ENCODE data around the gene COPB2. TPM values are rescaled to one million over a fixed set of nuclear protein-coding genes. Genes with fewer than 3 reads are reported as not detected.
A peak's percentile ranks its signal among the peaks of the same experiment; 100 is the strongest.
"Not testable (repeated sequence)": the region's sequence is repeated elsewhere in the genome, so short reads cannot be mapped to it uniquely, and the experiment has no call there.

The COPB2 gene
- total and polyA plus RNA-seq, 2 donors (not counting 1 experiment from before 2014, with no cell fraction given): 15.9 to 75.4 TPM

DNA sequence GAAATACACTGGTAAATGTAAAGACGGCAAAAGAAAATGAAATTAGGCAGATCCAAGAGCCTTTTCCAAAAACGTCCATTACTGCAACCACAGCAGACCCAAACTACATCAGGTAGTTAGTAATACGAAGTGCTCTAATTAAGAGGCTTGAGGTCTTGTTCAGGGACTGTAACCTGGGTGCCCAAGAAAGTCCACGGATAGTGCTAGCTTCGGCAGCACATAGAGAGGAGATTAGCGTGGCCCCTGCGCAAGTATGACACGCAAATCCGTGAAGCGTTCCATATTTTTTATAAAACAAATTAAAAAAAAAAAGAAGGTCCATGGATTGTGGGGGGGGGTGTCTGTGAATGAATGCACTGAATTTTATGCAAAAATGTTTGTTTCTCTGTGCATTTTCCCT lies 1.4 kb downstream of the COPB2 start:
- no peak overlapping the region for H3K9ac ChIP-seq (ENCODE audit: low read length)
- H3K4me1 ChIP-seq (ENCODE audit: control insufficient read depth in 2 of 2, insufficient read depth in 2 of 2, low read length in 2 of 2): peaks cover 16 to 21% of the 10 kb centered on the region in 2 donors
- Mint-ChIP-seq H3K4me3 (peak overlapping the region; percentile 57), H3K27ac (no peak overlapping the region), H3K27me3 (no peaks in the 10 kb centered on the region), H3K4me1 (peaks cover 42% of the 10 kb centered on the region), H3K9me3 (ENCODE audit: insufficient read depth) (no peaks in the 10 kb centered on the region)
- H3K79me2 ChIP-seq (ENCODE audit: control insufficient read depth, insufficient read depth, low read length): peaks cover 76% of the 10 kb centered on the region
- H3K4me2 ChIP-seq (replicated peaks; ENCODE audit: low read depth, low read length, poor library complexity, severe bottlenecking): peak overlapping the region; percentile 89
- TF ChIP-seq, protein P1, sequence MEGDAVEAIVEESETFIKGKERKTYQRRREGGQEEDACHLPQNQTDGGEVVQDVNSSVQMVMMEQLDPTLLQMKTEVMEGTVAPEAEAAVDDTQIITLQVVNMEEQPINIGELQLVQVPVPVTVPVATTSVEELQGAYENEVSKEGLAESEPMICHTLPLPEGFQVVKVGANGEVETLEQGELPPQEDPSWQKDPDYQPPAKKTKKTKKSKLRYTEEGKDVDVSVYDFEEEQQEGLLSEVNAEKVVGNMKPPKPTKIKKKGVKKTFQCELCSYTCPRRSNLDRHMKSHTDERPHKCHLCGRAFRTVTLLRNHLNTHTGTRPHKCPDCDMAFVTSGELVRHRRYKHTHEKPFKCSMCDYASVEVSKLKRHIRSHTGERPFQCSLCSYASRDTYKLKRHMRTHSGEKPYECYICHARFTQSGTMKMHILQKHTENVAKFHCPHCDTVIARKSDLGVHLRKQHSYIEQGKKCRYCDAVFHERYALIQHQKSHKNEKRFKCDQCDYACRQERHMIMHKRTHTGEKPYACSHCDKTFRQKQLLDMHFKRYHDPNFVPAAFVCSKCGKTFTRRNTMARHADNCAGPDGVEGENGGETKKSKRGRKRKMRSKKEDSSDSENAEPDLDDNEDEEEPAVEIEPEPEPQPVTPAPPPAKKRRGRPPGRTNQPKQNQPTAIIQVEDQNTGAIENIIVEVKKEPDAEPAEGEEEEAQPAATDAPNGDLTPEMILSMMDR (IDR thresholded peaks at IDR 0.05): no peak
- TF ChIP-seq EZH2 (IDR thresholded peaks at IDR 0.05; ENCODE audit: borderline replicate concordance, insufficient read depth, low read depth, low read length, poor library complexity, severe bottlenecking): no peak
- H3K36me3 ChIP-seq (replicated peaks in 1 of 2; ENCODE audit: control extremely low read depth in 1 of 2, control insufficient read depth in 1 of 2, extremely low read depth in 1 of 2, insufficient read depth in 2 of 2, low read length in 1 of 2): peaks cover 0 to 13% of the 10 kb centered on the region in 2 experiments
- H2AFZ ChIP-seq (ENCODE audit: insufficient read depth, low read depth, low read length, poor library complexity, severe bottlenecking): no peak overlapping the region
- H3K27ac ChIP-seq (ENCODE audit: low read length in 2 of 2): no peak overlapping the region
- ChIA-PET POLR2A (interaction anchor here (1.2 kb wide), 1 partner anchor 44 kb away, joined by 5 read pairs; the partner anchor contains the start of gene MRPS22), CTCF (no interaction called here)
- no CpG with 5 or more reads among the region's 10 CpGs for WGBS (ENCODE audit: insufficient coverage)
- ATAC-seq (ENCODE audit: low read depth) (no peak), DNase-seq (no peak)
- no peaks in the 10 kb centered on the region for H4K20me1 ChIP-seq (ENCODE audit: control insufficient read depth, insufficient read depth, low read length, poor library complexity, severe bottlenecking)
- H3K27me3 ChIP-seq (replicated peaks in 1 of 4; ENCODE audit: control extremely low read depth in 1 of 4, control insufficient read depth in 3 of 4, insufficient read depth in 4 of 4, low read length in 3 of 4): no peaks in the 10 kb centered on the region
- H3K9me3 ChIP-seq (ENCODE audit: control extremely low read depth in 1 of 3, control insufficient read depth in 2 of 3, insufficient read depth in 1 of 3, low read length in 2 of 3): no peaks in the 10 kb centered on the region
- no peak overlapping the region for H3K4me3 ChIP-seq (ENCODE audit: control extremely low read depth in 1 of 5, extremely low read depth in 1 of 5, insufficient read depth in 1 of 5, low read depth in 2 of 5, low read length in 4 of 5)
- intact Hi-C loops (cut with micrococcal nuclease): loop anchor here (5.0 kb wide), 2 partner anchors 289 to 1216 kb away; partner anchors contain the start of genes DBR1 and NMNAT3

DNA sequence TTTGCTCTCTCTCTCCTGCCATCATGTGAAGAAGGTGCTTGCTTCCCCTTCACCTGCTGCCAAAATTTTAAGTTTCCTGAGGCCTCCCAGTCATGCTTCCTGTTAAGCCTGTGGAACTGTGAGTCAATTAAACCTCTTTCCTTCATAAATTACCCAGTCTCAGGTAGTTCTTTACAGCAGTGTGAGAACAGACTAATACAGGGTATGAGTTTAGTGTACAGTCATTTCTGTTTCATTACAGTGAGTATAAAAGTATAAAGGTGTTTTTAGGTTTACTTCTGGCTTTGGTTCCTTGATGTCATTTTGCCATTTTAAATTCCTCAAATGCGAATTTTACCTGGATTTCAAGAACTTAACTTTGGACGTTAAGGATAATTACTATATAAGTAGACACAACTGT lies 7.2 kb downstream of the COPB2 start:
- H3K27ac Mint-ChIP-seq; H3K4me3 Mint-ChIP-seq; H3K9me3 Mint-ChIP-seq (ENCODE audit: insufficient read depth): not testable (repeated sequence)

More for the DNA sequence above, 7.2 kb downstream of the COPB2 start:
- Histone ChIP-seq H3K79me2 (ENCODE audit: control insufficient read depth, insufficient read depth, low read length) (peaks cover 33% of the 10 kb centered on the region), H3K36me3 (replicated peaks in 1 of 2; ENCODE audit: control extremely low read depth in 1 of 2, control insufficient read depth in 1 of 2, extremely low read depth in 1 of 2, insufficient read depth in 2 of 2, low read length in 1 of 2) (peaks cover 5 to 52% of the 10 kb centered on the region in 2 experiments), H4K20me1 (ENCODE audit: control insufficient read depth, insufficient read depth, low read length, poor library complexity, severe bottlenecking) (peaks cover 17% of the 10 kb centered on the region)
- DNase-seq; intact Hi-C loops (cut with micrococcal nuclease); H3K9ac ChIP-seq (ENCODE audit: low read length); H3K4me2 ChIP-seq (replicated peaks; ENCODE audit: low read depth, low read length, poor library complexity, severe bottlenecking); POLR2A ChIA-PET; H3K27me3 ChIP-seq (replicated peaks in 1 of 4; ENCODE audit: control extremely low read depth in 1 of 4, control insufficient read depth in 3 of 4, insufficient read depth in 4 of 4, low read length in 3 of 4); CTCF ChIA-PET; H2AFZ ChIP-seq (ENCODE audit: insufficient read depth, low read depth, low read length, poor library complexity, severe bottlenecking); H3K27me3 Mint-ChIP-seq; ATAC-seq (ENCODE audit: low read depth); H3K4me3 ChIP-seq (ENCODE audit: control extremely low read depth in 1 of 5, extremely low read depth in 1 of 5, insufficient read depth in 1 of 5, low read depth in 2 of 5, low read length in 4 of 5); H3K9me3 ChIP-seq (ENCODE audit: control extremely low read depth in 1 of 3, control insufficient read depth in 2 of 3, insufficient read depth in 1 of 3, low read length in 2 of 3); H3K4me1 ChIP-seq (ENCODE audit: control insufficient read depth in 2 of 2, insufficient read depth in 2 of 2, low read length in 2 of 2); H3K27ac ChIP-seq (ENCODE audit: low read length in 2 of 2): not testable (repeated sequence)
- WGBS (ENCODE audit: insufficient coverage): no CpG with 5 or more reads among the region's 2 CpGs
- peaks cover 15% of the 10 kb centered on the region for H3K4me1 Mint-ChIP-seq

Data from B cell (primary cell).